Thyroid gland (tissue), 4 donors: ENCODE data around the gene TCOF1. TPM values are rescaled to one million over a fixed set of nuclear protein-coding genes. Genes with fewer than 3 reads are reported as not detected.

ENCODE experiments used
- DNase-seq, 2 donors: peaks; one replicate each; pipeline ENCODE4 v3.0.0-alpha.2; 2019
- H3K27ac ChIP-seq, 3 donors: fragments of 200-600 bp; sonication (generic); 1 replicate in 2 of 3; 2 replicates in 1 of 3; pipeline ENCODE4 v1.5.1; 2016 to 2019; ENCODE audit warnings: mild to moderate bottlenecking in 1 of 3, moderate library complexity in 1 of 3
- H3K27me3 ChIP-seq: fragments of 200-600 bp; sonication (generic); one replicate; pipeline ENCODE4 v1.5.1; 2019
- H3K36me3 ChIP-seq, 2 donors: fragments of 200-600 bp; sonication (generic); one replicate each; pipeline ENCODE4 v1.5.1; 2016 to 2019
- H3K4me1 ChIP-seq, 2 donors: fragments of 200-600 bp; sonication (generic); one replicate each; pipeline ENCODE4 v1.5.1; 2017 to 2019
- H3K4me3 ChIP-seq, 3 donors: fragments of 200-600 bp; sonication (generic); replicated peaks in 1 of 3; 1 replicate in 2 of 3; 2 replicates in 1 of 3; pipeline ENCODE4 v1.5.1; 2016; ENCODE audit warnings: mild to moderate bottlenecking in 1 of 3
- H3K9me3 ChIP-seq: fragments of 200-600 bp; sonication (generic); one replicate; pipeline ENCODE4 v1.5.1; 2017
- CTCF ChIP-seq, 6 experiments: fragments of 200-600 bp in 3 of 6; fragments of 450-650 bp in 3 of 6; sonication (generic) in 3 of 6; IDR thresholded peaks; one replicate each; pipeline ENCODE4 v1.5.1; 2016 to 2019; ENCODE audit warnings: antibody characterized with exemption in 6 of 6, mild to moderate bottlenecking in 2 of 6, inconsistent platforms in 1 of 6, moderate library complexity in 1 of 6
- POLR2A ChIP-seq, 2 donors: fragments of 450-650 bp; IDR thresholded peaks; one replicate each; pipeline ENCODE4 v1.6.1; 2017; ENCODE audit warnings: antibody characterized with exemption in 2 of 2, mild to moderate bottlenecking in 2 of 2, moderate library complexity in 1 of 2
- WGBS, 2 donors: methylation state at CpG; one replicate each; pipeline ENCODE4 v1.1.5; 2017; 5-methylcytosine and 5-hydroxymethylcytosine counted together
- intact Hi-C: fragments of 100-400 bp; cut with DNase I; formaldehyde crosslinking; loops from one replicate; pipeline ENCODE4 v1.15.1; 2023
- total RNA-seq, 4 donors: library from RNA; depleted of rRNA; stranded (reverse); fragments of >200 nt; gene quantifications; one replicate each; pipeline ENCODE4 v1.2.3, GENCODE V29; 2016

The TCOF1 gene
- total RNA-seq, 4 donors from 2014 or later: 20.7 to 28.0 (median 25.3) TPM

GRCh38 chr5:150392680-150393079 is 35.2 kb downstream of the TCOF1 start:
- no peak for DNase-seq
- intact Hi-C loops: no loop called here
- no peak for TF ChIP-seq CTCF (IDR thresholded peaks at IDR 0.05)
- no peak for TF ChIP-seq POLR2A (IDR thresholded peaks at IDR 0.05)
- no peaks in the 10 kb centered on the region for H3K9me3 ChIP-seq
- H3K4me3 ChIP-seq: no peak overlapping the region
- no peaks in the 10 kb centered on the region for H3K4me1 ChIP-seq
- 93 to 98% methylated on average over 6 to 7 of the region's 7 CpGs for WGBS, 2 donors
- no peaks in the 10 kb centered on the region for H3K27me3 ChIP-seq
- no peak overlapping the region for H3K27ac ChIP-seq
- peaks cover 38 to 62% of the 10 kb centered on the region in 2 donors for H3K36me3 ChIP-seq

DNA sequence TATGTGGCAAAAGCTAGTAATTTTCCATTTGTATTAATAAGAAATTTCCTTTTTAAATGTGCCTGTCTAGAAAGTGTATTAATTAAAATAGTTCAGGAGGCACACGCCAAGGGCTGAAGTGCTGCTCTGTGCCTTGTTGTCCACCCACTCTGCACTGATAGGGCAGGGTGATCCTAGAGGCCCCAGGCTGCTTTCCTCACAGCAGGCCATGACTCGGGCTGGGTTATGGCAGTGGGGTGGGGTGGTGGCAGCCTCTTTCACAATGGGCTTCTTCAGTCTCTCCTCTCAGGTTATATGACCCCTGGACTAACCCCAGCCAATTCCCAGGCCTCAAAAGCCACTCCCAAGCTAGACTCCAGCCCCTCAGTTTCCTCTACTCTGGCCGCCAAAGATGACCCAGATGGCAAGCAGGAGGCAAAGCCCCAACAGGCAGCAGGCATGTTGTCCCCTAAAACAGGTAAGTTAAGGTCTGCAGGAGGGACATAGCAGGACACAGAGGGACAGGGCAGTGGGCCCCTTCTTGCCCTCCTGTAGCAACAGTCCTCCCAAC is 35.7 kb downstream of the TCOF1 start:
- no peak for DNase-seq
- Histone ChIP-seq H3K36me3 (peaks cover 38 to 57% of the 10 kb centered on the region in 2 donors), H3K4me3 (no peak overlapping the region), H3K4me1 (no peaks in the 10 kb centered on the region), H3K27me3 (no peaks in the 10 kb centered on the region), H3K27ac (no peak overlapping the region), H3K9me3 (no peaks in the 10 kb centered on the region)
- 91 to 96% methylated on average over 2 to 3 of the region's 3 CpGs for WGBS, 2 donors
- intact Hi-C loops: no loop called here
- TF ChIP-seq POLR2A (IDR thresholded peaks at IDR 0.05) (no peak), CTCF (IDR thresholded peaks at IDR 0.05) (no peak)

DNA sequence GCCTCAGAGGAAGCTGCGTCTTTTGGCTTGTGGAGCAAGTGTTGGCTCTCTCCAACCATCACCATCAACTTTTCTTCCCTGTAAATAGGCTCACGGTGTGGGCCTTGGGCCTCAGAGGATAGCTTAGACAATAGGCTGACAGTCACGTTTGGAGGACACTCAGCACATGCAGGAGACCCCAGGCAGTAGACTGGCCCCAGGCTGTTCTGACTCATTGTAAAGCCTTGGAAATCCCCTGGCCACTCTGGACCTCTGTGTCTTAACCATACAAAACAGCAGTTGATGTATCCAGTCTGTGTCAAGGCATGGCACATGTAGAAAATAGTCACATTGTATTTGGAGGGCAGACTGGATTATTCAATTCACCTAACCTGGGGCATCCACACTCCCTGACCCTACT is 36.6 kb downstream of the TCOF1 start:
- Histone ChIP-seq H3K27ac (no peak overlapping the region), H3K4me1 (no peaks in the 10 kb centered on the region), H3K4me3 (no peak overlapping the region), H3K9me3 (no peaks in the 10 kb centered on the region), H3K27me3 (no peaks in the 10 kb centered on the region), H3K36me3 (peaks cover 31 to 56% of the 10 kb centered on the region in 2 donors)
- intact Hi-C loops: no loop called here
- 76 to 100% methylated on average over 2 to 3 of the region's 3 CpGs for WGBS, 2 donors
- no peak for TF ChIP-seq POLR2A (IDR thresholded peaks at IDR 0.05)
- TF ChIP-seq CTCF (IDR thresholded peaks at IDR 0.05): no peak
- DNase-seq: no peak

- H3K4me3 ChIP-seq: no peak overlapping the region
- H3K27ac ChIP-seq: no peak overlapping the region
- H3K27me3 ChIP-seq: no peaks in the 10 kb centered on the region
- no peak for TF ChIP-seq POLR2A (IDR thresholded peaks at IDR 0.05)
- no peak for TF ChIP-seq CTCF (IDR thresholded peaks at IDR 0.05)
- intact Hi-C loops: no loop called here
- no peak for DNase-seq
- H3K9me3 ChIP-seq: no peaks in the 10 kb centered on the region
- H3K36me3 ChIP-seq: peaks cover 25 to 52% of the 10 kb centered on the region in 2 donors
- 86 to 89% methylated on average over 13 of the region's 13 CpGs for WGBS, 2 donors
- no peaks in the 10 kb centered on the region for H3K4me1 ChIP-seq
Observed at GRCh38 chr5:150394912-150395687, 37.6 kb downstream of the TCOF1 start.

DNA sequence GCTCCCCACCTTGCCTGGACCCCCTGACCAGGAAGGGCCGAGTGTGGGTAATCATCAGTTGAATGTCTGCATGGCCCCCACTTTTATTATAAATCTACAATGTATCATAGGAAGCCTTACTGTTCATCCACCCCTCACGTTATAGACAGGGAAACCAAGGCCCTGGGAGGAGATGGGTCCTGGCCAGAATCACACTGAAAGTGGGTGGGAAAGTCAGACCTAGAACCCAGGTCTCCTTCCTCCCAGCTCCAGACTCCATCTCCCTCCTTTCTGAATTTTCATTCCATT is 38.1 kb downstream of the TCOF1 start:
- Histone ChIP-seq H3K9me3 (no peaks in the 10 kb centered on the region), H3K4me3 (no peak overlapping the region), H3K36me3 (peaks cover 22 to 52% of the 10 kb centered on the region in 2 donors), H3K27ac (no peak overlapping the region), H3K4me1 (no peaks in the 10 kb centered on the region), H3K27me3 (no peaks in the 10 kb centered on the region)
- intact Hi-C loops: no loop called here
- WGBS, 2 donors: 89 to 95% methylated on average over 2 of the region's 2 CpGs
- no peak for TF ChIP-seq POLR2A (IDR thresholded peaks at IDR 0.05)
- no peak for TF ChIP-seq CTCF (IDR thresholded peaks at IDR 0.05)
- DNase-seq: no peak
